Amniotic epithelial cell (primary cell): Measurements from ENCODE around the gene RPUSD2.
A peak's percentile ranks its signal among the peaks of the same experiment; 100 is the strongest.

ENCODE experiments used
- DNase-seq: peaks from one replicate; pipeline ENCODE4 v3.0.0-alpha.2; 2010; ENCODE audit warnings: low read depth

Gene RPUSD2

GRCh38 chr15:40569129-40569953, at the start of gene RPUSD2:
Gene RPUSD2 (plus strand): TSS chr15:40569299. CDS start chr15:40569338, 39 bp downstream.
- peak; percentile 87 for DNase-seq

- no peak for DNase-seq
Observed at GRCh38 chr15:40523611-40524010, 45.5 kb upstream of the RPUSD2 start.

- no peak for DNase-seq
Observed at GRCh38 chr15:40525855-40526254, 43.2 kb upstream of the RPUSD2 start.

GRCh38 chr15:40528801-40529200, 40.3 kb upstream of the RPUSD2 start:
- no peak for DNase-seq

- DNase-seq, result no peak
Observed at GRCh38 chr15:40533763-40534364, 35.2 kb upstream of the RPUSD2 start.

- no peak for DNase-seq
Observed at GRCh38 chr15:40534371-40534770, 34.7 kb upstream of the RPUSD2 start.

- DNase-seq, result peak; percentile 77
Observed at GRCh38 chr15:40536501-40536900, 32.6 kb upstream of the RPUSD2 start.

GRCh38 chr15:40538976-40539375, 30.1 kb upstream of the RPUSD2 start:
- DNase-seq, result no peak

GRCh38 chr15:40543082-40543481, 26.0 kb upstream of the RPUSD2 start:
- no peak for DNase-seq

GRCh38 chr15:40543631-40544294, 25.3 kb upstream of the RPUSD2 start:
- no peak for DNase-seq

GRCh38 chr15:40545457-40545856, 23.6 kb upstream of the RPUSD2 start:
- DNase-seq, result no peak

- DNase-seq, result no peak
Observed at GRCh38 chr15:40548610-40549009, 20.5 kb upstream of the RPUSD2 start.

- DNase-seq, result no peak
Observed at GRCh38 chr15:40549894-40550293, 19.2 kb upstream of the RPUSD2 start.

GRCh38 chr15:40550341-40551037, 18.6 kb upstream of the RPUSD2 start:
- no peak for DNase-seq

GRCh38 chr15:40554161-40554525, 15.0 kb upstream of the RPUSD2 start:
- DNase-seq, result no peak

GRCh38 chr15:40555876-40556275, 13.2 kb upstream of the RPUSD2 start:
- no peak for DNase-seq

- DNase-seq, result no peak
Observed at GRCh38 chr15:40558952-40559742, 10.0 kb upstream of the RPUSD2 start.

- no peak for DNase-seq
Observed at GRCh38 chr15:40562691-40563090, 6.4 kb upstream of the RPUSD2 start.

- no peak for DNase-seq
Observed at GRCh38 chr15:40563426-40563825, 5.7 kb upstream of the RPUSD2 start.

- DNase-seq, result peak; percentile 98
Observed at GRCh38 chr15:40564591-40565332, 4.3 kb upstream of the RPUSD2 start, which contains the start of gene CCDC32. Gene CCDC32 (minus strand): TSS chr15:40565042. CDS start chr15:40563015, 2,027 bp downstream.
